GM19324 (cell line): ENCODE data around the gene SP1.
"Not testable (repeated sequence)": the region's sequence is repeated elsewhere in the genome, so short reads cannot be mapped to it uniquely, and the experiment has no call there.

Source experiments
- ATAC-seq: cut with Tn5 transposase; IDR thresholded peaks from one replicate; pipeline ENCODE4 v1.9.1; 2021; ENCODE audit warnings: mild to moderate bottlenecking, moderate library complexity; ENCODE audit not compliant: unreplicated experiment, low FRiP score

The SP1 gene

DNA sequence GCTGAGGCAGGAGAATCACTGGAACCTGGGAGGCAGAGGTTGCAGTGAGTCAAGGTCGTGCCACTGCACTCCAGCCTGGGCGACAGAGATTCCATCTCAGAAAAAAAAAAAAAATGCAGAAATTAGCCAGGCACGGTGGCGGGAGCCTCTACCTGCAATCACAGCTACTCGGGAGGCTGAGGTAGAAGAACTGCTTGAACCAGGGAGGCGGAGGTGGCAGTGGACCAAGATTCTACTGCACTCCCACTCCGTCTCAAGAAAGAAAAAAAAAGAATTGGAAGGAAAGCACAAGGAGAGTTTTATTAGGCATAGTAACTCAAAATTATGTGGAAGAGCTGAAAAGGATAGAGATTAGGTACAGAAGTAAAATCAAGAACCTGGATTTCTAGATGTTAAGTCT lies 22.9 kb downstream of the SP1 start:
- ATAC-seq = no peak

DNA sequence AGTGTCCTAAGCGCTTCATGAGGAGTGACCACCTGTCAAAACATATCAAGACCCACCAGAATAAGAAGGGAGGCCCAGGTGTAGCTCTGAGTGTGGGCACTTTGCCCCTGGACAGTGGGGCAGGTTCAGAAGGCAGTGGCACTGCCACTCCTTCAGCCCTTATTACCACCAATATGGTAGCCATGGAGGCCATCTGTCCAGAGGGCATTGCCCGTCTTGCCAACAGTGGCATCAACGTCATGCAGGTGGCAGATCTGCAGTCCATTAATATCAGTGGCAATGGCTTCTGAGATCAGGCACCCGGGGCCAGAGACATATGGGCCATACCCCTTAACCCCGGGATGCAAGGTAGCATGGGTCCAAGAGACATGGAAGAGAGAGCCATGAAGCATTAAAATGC lies 31.0 kb downstream of the SP1 start:
- no peak for ATAC-seq

DNA sequence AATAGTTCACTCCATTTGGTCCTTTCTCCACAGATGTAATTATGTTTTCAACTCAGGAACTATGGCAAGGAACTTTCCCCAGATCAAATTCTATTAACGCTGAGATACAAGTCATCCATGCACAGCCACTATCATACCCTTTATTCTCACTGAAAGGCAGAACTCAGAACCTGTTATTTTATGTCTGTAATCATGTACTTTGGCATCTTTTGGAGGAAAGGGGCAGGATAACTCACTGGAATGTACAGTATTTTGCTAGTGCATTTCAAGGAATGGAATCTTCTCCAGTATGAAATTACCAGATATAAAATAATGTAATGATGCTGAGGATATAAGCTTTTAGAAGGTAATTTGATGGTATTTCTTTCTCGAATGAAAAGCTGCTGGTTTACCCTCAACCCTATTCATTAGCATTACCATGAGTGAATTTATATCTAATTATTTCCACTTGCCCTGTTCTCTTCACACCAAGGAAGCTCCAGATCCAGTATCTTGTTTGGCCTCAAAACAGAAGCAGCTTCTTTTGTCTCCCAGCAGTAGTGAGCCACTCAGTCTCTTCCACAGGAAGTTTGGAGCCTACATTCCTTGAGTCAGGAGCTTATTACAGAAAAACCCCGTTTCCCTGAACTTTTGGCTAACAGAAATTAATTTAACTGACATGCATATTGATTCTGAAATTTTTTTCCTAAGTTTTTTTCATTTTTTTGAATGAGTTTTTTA lies 33.7 kb downstream of the SP1 start:
- no peak for ATAC-seq

DNA sequence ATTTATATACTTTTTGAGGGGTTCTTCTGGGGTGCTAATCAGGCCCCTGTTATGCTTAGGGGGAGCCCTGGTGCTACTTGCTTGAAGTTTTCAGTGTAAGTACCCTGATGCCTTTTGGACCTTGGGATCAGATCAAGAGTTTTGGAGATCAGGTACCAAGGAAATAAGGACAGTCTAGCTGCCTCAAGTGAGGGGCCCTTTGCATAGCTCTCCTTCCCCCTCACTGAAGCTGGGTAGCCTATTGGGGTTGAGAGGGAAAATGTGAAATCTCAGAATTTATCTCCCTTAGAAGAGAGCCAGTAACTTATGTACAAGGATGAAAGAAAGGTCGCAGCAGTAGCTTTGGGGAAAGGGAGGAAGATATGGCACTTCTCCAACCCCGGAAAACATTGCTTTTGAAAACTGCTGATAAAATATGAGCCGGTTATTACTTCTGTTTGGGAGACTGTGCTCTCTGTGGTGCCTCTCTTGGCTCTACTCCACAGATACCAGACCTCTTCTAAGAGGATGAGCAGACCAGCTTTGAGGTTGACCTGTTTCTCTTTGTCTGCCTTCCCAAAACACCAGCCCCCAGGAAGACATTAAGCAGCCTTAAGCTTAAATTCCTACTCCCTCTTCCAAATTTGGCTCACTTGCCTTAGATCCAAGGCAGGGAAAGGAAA lies 34.9 kb downstream of the SP1 start:
- ATAC-seq = no peak

DNA sequence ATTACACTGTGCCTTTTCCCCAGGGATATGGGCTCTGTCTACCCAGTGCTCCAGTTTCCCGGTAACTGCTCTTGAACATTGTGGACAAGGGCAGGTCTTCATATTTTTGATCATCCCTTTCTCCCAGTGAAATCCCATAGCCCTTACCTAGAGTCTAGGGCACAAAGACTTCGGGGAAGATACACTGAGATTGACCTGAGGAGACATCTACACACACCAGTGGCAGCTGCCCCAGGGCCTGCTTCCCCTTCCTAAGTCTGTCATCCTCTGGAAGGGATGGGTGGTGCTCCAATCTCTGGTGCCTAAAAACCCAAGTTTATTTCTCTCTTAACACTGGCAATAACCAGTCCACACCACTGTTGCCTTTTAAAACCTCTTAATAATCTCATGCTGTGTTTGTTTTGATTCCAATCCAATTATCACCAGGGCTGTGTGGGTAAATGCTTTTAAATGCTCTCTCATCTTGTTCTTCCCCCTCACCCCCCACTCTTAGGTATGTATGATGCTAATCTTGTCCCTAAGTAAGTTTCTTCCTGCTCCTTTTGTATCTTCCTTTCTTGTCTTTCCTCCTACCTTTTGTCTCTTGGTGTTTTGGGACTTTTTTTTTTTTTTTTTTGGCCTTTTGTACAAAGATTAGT lies 35.9 kb downstream of the SP1 start:
- not testable (repeated sequence) for ATAC-seq

DNA sequence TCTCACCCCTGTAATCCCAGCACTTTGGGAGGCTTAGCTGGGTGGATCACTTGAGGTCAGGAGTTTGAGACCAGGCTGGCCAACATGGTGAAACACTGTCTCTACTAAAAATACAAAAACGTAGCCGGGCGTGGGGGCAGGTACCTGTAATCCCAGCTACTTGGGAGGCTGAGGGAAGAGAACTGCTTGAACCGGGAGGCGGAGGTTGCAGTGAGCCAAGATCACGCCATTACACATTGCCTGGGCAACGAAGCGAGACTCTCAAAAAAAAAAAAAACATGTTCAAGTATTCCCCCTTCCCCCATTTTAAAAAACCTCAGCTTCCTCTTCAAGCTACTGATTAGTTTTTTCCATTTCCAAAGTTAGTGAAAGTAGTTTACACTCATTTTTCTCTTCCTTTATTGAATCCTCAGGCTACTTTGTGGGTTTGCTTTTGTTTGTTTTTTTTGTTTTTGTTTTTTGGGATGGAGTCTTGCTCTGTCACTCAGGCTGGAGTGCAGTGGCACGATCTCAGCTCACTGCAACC lies 37.4 kb downstream of the SP1 start:
- not testable (repeated sequence) for ATAC-seq

DNA sequence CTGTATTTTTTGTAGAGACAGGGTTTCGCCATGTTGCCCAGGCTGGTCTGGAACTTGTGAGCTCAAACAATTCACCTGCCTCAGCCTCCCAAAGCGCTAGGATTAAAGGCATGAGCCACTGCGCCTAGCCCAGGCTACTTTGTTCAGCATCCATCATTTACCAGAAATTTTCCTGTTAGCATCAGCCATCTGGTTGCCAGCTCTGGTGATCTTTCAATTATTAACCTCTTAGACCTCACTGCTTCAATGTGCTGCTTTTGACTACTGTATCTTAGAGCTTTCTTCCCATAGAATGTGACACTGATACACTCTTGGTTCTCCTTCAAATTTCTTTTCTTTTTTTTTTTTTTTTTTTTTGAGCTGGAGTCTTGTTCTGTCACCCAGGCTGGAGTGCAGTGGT lies 38.2 kb downstream of the SP1 start:
- ATAC-seq = no peak

DNA sequence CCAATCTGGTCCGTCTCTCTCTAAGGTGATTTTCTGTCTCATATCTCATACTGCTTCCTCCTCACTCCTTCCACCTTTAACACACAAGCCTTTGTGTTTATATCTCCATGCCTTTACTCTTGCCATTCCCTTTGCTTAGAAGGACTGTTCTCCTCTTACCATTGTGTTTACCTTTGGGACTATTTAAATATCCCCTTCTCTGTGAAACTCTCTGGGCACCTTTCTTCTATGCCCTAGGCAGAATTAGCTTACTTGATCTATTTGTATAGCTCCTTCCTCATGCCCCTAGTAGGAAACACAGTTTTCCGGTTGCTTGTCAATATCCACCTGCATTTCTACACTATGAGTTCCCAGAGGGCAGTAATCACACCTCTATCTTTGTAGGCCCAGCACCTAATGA lies 39.8 kb downstream of the SP1 start:
- ATAC-seq = no peak

DNA sequence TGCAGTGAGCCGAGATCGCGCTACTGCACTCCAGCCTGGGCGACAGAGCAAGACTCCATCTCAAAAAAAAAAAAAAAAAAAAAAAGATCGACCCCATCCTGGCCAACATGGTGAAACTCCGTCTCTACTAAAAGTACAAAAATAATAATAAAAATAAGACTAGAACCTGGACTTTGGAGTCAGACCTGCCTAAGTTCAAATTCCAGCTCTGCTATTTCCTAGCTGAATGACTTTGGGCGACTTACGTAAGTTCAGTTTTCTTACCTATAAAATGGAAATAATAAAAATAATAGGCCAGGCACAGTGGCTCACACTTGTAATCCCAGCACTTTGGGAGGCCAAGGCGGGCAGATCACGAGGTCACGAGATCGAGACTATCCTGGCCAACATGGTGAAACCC lies 42.3 kb downstream of the SP1 start:
- ATAC-seq = not testable (repeated sequence)

DNA sequence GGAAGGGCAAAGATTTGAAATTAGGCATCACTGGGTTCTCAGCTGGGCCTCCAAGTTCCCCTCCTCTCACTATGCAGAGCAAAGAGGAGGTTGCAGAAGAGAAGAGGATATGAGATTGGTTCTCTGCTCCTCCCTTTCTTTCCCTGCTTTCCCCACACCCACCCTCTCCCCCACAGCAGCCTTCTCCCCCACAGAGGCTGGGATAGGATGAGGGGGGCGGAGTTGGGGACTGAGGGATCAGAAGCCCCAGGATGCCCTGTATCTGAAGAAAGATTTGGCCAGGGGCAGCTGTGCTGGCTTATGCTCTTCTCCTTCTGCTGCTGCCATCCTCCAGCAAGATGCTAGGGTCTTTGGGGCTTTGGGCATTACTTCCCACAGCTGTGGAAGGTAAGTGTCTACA lies 43.6 kb downstream of the SP1 start, which contains the start of gene AMHR2:
AMHR2 (plus strand) TSS at position 259 of the 400 bp plus-strand sequence; CDS start at position 339, 80 bp downstream.
- ATAC-seq = no peak

DNA sequence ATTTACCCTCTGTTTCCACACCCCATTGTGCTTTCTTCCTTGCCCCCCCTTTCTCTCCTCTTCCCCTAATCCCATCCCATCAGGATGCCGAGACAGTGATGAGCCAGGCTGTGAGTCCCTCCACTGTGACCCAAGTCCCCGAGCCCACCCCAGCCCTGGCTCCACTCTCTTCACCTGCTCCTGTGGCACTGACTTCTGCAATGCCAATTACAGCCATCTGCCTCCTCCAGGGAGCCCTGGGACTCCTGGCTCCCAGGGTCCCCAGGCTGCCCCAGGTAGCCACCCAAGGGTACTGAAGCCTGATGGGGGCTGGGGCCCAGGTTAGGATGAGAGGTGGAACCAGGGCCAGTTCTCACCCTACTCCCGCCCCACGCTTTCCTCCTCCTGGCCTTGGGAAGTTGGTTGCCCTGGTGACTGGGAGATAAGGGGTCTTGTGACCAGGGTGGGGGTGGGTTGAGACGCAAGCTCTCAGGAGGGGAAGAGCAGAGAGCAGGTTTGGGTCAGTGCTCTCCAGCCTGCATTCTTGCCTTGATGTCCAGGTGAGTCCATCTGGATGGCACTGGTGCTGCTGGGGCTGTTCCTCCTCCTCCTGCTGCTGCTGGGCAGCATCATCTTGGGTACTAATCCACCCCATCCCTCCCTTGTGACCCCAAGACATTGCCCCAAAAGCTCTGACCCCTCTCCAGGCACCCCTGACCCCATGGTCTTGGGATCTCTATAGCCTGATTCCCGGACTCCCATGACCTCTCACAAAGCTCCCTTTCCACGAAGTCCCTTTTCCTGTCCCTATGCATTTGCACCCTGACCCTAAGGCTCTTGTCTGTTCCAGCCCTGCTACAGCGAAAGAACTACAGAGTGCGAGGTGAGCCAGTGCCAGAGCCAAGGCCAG lies 44.9 kb downstream of the SP1 start:
- ATAC-seq = no peak

DNA sequence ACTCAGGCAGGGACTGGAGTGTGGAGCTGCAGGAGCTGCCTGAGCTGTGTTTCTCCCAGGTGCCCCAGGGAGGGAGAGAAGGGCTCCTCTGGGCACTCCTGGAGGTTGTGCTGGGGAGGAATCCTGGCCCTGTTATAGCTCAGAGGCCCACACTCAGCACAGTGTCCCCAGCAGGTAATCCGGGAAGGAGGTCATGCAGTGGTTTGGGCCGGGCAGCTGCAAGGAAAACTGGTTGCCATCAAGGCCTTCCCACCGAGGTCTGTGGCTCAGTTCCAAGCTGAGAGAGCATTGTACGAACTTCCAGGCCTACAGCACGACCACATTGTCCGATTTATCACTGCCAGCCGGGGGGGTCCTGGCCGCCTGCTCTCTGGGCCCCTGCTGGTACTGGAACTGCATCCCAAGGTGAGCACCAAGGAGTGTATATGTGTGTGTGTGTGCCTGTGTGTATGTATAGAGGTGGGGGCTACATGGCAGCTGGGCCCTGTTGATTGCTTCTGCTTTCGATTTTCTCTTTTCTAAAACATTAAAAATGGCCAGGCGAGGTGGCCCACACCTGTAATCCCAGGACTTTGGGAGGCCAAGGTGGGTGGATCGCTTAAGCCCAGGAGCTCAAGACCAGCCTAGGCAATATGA lies 45.7 kb downstream of the SP1 start:
- no peak for ATAC-seq

DNA sequence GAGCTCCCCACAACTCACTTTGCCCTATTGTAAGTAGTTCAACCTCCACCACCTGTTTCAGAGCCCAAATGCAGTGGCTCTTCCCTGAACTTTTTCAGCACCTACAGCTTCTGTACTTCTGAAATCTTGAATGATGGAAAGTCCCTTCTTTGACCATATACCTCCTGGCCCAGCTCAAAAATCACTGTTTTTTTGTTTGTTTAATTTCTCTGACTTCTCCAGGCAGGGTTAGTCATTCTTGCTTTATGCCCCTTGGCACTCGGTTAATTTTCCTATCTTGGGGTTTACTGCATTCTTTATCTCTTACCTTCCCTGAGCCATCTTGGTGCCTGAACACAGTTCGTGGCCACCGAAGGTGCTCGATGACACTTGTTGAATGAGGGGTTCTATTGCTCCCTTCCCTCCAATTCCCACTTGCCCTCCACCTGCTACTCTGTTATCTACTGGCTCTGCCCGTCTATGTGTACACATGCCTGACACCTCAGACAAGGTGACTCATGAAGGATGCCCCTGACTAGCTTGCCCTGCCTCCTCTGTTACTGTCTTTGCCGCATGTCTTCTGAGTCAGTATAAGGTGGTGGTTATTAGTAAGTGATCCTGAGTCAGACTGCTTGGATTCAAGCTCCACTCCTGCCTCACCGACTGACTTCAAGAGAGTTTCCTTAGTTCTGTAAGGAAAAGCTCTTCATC lies 48.1 kb downstream of the SP1 start:
- no peak for ATAC-seq

DNA sequence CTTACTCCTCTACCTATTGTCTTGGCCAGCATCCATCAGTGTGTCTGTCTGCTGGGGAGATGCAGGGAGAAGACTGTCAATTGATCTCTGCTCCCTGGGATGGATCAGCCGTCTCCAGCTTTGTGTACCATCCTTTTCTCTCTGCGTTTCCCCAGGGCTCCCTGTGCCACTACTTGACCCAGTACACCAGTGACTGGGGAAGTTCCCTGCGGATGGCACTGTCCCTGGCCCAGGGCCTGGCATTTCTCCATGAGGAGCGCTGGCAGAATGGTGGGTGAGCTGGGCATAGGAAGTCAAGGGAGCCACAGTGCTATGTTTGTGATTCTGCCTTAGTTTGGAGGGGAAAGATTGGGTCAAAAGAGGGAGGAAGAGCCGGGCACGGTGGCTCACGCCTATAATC lies 48.8 kb downstream of the SP1 start:
- ATAC-seq = no peak

DNA sequence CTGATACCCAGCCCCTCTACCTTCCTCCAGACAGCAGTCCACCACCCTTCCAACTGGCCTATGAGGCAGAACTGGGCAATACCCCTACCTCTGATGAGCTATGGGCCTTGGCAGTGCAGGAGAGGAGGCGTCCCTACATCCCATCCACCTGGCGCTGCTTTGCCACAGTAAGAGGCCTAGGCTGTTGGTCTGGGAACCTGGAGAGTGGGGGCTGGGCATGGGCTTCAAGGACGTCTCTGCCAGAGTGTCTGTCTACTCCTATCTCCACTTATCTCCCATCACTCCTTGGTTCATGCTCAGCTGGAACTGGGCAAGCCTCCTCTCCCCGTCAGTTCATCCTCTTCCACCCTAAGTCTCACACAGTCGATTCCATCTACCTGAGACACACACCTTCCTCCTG lies 50.1 kb downstream of the SP1 start:
- no peak for ATAC-seq

DNA sequence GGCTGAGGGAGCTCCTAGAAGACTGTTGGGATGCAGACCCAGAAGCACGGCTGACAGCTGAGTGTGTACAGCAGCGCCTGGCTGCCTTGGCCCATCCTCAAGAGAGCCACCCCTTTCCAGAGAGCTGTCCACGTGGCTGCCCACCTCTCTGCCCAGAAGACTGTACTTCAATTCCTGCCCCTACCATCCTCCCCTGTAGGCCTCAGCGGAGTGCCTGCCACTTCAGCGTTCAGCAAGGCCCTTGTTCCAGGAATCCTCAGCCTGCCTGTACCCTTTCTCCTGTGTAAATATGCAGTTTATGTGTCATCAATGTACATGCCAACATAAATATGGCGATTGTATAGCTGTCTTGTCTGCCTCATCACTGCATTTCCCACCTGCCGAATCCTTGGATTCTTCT lies 51.2 kb downstream of the SP1 start:
- no peak for ATAC-seq

DNA sequence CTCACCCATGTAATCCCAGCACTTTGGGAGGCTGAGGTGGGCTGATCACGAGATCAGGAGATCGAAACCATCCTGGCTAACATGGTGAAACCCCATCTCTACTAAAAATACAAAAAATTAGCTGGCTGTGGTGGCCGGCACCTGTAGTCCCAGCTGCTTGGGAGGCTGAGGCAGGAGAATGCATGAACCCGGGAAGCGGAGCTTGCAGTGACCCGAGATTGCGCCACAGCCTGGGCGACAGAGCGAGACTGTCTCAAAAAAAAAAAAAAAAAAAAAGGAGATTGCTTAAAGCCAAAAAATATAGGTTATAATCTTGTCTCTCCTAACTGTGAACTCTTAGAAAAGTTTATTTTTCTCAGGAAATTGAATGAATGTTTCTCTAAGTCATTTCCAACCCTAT lies 55.4 kb downstream of the SP1 start:
- not testable (repeated sequence) for ATAC-seq

DNA sequence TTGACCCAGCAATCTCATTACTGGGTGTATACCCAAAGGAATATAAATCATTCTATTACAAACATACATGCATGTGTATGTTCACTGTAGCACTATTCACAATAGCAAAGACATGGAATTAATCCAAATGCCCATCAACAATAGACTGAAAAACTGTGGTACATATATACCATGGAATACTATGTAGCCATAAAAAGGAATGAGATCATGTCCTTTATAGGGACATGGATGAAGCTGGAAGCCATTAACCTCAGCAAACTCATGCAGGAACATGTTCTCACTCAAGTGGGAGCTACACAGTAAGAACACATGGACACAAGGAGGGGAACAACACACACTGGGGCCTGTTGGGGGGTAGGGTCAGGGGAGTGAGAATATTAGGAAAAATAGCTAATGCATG lies 59.6 kb downstream of the SP1 start:
- ATAC-seq = not testable (repeated sequence)

DNA sequence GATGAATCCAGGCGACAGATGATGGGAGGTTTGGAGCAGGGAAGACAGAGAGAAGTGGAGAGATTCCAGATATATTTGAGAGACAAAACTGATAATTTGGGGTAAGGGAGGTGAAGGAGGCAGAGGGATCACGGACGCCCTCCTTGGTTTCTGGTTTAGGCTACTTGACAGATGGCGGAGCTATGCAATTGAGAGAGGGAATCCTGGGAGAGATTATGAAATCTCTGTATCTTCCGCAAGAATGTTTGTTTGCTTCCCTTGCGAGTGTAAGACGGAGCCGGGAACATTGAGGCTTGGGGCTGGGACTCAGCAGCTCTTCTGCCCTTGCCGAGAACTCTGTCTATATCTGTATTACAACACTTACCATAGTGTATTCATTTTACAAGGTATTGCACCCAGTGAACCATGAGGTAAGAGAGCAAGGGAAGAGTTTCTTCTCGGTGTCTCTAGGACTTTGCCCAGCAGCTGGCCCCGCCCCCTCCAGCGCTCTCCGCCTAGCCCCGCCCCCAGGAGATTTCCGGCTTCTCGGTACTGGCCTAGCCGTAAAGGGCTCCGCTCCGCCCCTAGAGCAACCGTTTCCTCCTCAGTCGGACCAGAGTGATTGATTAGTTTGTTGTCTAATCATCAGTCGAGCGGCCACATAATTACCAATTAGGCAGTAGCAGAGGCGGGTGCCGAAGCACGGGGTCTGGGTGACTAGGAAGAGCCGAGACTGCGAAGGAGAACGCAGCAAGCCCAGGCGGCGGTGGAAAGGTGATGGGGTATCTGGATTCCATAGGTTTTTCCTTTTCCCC lies 61.3 kb downstream of the SP1 start, which contains the start of gene PRR13:
PRR13 (plus strand) TSS at position 695 of the 794 bp plus-strand sequence. CDS start 981 bp downstream, outside the sequence.
- peak; percentile 99 for ATAC-seq
